ENCODE results near the gene GPR25.

GRCh38 chr1:200893411-200893901 is 20.7 kb downstream of the GPR25 start:
- TF ChIP-seq POLR2A (IDR thresholded peaks at IDR 0.05; ENCODE audit: low read depth, low read length) (no peak), POLR2AphosphoS5 (IDR thresholded peaks at IDR 0.05; ENCODE audit: low read depth, low read length) (no peak), TAF1 (IDR thresholded peaks at IDR 0.05; ENCODE audit: low read depth, low read length) (no peak), SPI1 (IDR thresholded peaks at IDR 0.05; ENCODE audit: low read depth, low read length) (no peak)
